Keratinocyte (primary cell): ENCODE measurements around the gene PTPRD. TPM values are rescaled to one million over a fixed set of nuclear protein-coding genes. Genes with fewer than 3 reads are reported as not detected.

Experiments used
- DNase-seq: peaks from one replicate; pipeline ENCODE4 v3.0.0-alpha.2; 2011; ENCODE audit warnings: low read depth, missing footprints, low spot score
- FAIRE-seq: peaks from 2 replicates; lab custom pipeline; 2011; peaks lifted over from hg19 to GRCh38; lab: Jason Lieb, UNC
- H2AFZ ChIP-seq: 2 replicates; pipeline ENCODE4 v1.6.0; 2012; ENCODE audit warnings: low read length, control low read depth, inconsistent platforms; ENCODE audit not compliant: control insufficient read depth
- H3K27ac ChIP-seq: 2 replicates; pipeline ENCODE4 v1.5.1; 2011; ENCODE audit warnings: low read length; ENCODE audit not compliant: control insufficient read depth, insufficient read depth
- H3K27me3 ChIP-seq: 3 replicates; pipeline ENCODE4 v1.6.0; 2011; ENCODE audit warnings: low read length; ENCODE audit not compliant: control insufficient read depth, insufficient read depth; ENCODE audit errors: extremely low read depth
- H3K36me3 ChIP-seq, 2 experiments: 2 replicates in 1 of 2; 3 replicates in 1 of 2; pipeline ENCODE4 v1.5.1; 2011; ENCODE audit warnings: low read length in 2 of 2, mild to moderate bottlenecking in 1 of 2; ENCODE audit not compliant: control insufficient read depth in 2 of 2, insufficient read depth in 2 of 2; ENCODE audit errors: extremely low read depth in 1 of 2
- H3K4me1 ChIP-seq: 3 replicates; pipeline ENCODE4 v1.5.1; 2011; ENCODE audit warnings: low read length; ENCODE audit not compliant: control insufficient read depth, insufficient read depth; ENCODE audit errors: extremely low read depth
- H3K4me2 ChIP-seq: 3 replicates; pipeline ENCODE4 v1.6.0; 2011; ENCODE audit warnings: low read depth, low read length; ENCODE audit not compliant: control insufficient read depth, insufficient read depth; ENCODE audit errors: extremely low read depth
- H3K4me3 ChIP-seq, 3 experiments: fragments of 200-600 bp in 1 of 3; sonication (generic) in 1 of 3; 2 replicates in 2 of 3; 3 replicates in 1 of 3; pipeline ENCODE4 v1.5.1; 2011 to 2016; ENCODE audit warnings: low read length in 3 of 3, mild to moderate bottlenecking in 3 of 3, control low read depth in 2 of 3, inconsistent platforms in 1 of 3, low read depth in 1 of 3, mixed read lengths in 1 of 3, mixed run types in 1 of 3, moderate library complexity in 1 of 3; ENCODE audit not compliant: control insufficient read depth in 2 of 3, insufficient read depth in 2 of 3; ENCODE audit errors: extremely low read depth in 1 of 3
- H3K79me2 ChIP-seq: 2 replicates; pipeline ENCODE4 v1.6.0; 2012; ENCODE audit warnings: low read length; ENCODE audit not compliant: control insufficient read depth, insufficient read depth
- H3K9ac ChIP-seq: 3 replicates; pipeline ENCODE4 v1.6.0; 2011; ENCODE audit warnings: low read length; ENCODE audit not compliant: control insufficient read depth, insufficient read depth; ENCODE audit errors: extremely low read depth
- H3K9me1 ChIP-seq: 3 replicates; pipeline ENCODE4 v1.6.0; 2011; ENCODE audit warnings: low read length; ENCODE audit not compliant: control insufficient read depth, insufficient read depth; ENCODE audit errors: extremely low read depth
- H3K9me3 ChIP-seq: 2 replicates; pipeline ENCODE4 v1.5.1; 2012; ENCODE audit warnings: low read depth, low read length; ENCODE audit not compliant: control insufficient read depth
- H4K20me1 ChIP-seq: 3 replicates; pipeline ENCODE4 v1.6.0; 2011; ENCODE audit warnings: low read length; ENCODE audit not compliant: control insufficient read depth, insufficient read depth; ENCODE audit errors: extremely low read depth
- CTCF ChIP-seq, 3 experiments: IDR thresholded peaks in 1 of 3; conservative IDR thresholded peaks in 1 of 3; optimal IDR thresholded peaks in 1 of 3; 2 replicates in 2 of 3; 3 replicates in 1 of 3; pipeline versions ENCODE3 to v1.5.1; 2011; ENCODE audit warnings: low read length in 3 of 3, mild to moderate bottlenecking in 3 of 3, moderate library complexity in 2 of 3, control low read depth in 1 of 3, inconsistent platforms in 1 of 3; ENCODE audit not compliant: insufficient read depth in 2 of 3; ENCODE audit errors: extremely low read depth in 1 of 3
- EZH2 ChIP-seq: IDR thresholded peaks from one replicate; pipeline ENCODE4 v1.6.1; 2012; ENCODE audit warnings: inconsistent platforms, mild to moderate bottlenecking, low read length, moderate library complexity
- dilution Hi-C: fragments of 300-500 bp; cut with MboI; formaldehyde crosslinking; loops from one replicate; pipeline ENCODE4 v1.7.0; 2020; ENCODE audit warnings: low sequenced_read_pairs; ENCODE audit not compliant: extremely low pct_ligation_motif_present
- polyA plus RNA-seq, 5 experiments: library from polyadenylated mRNA; depleted of rRNA in 3 of 5; stranded (reverse) in 3 of 5; stranded (forward) in 1 of 5; unstranded in 1 of 5; fragments of >200 nt; gene quantifications; 1 replicate in 1 of 5; 2 replicates in 3 of 5; 3 replicates in 1 of 5; pipeline versions ENCODE4 v1.2.1 to v1.2.3, GENCODE V29; 2011 to 2012; ENCODE audit warnings: missing spikeins in 2 of 5, low read depth in 1 of 5, low replicate concordance in 1 of 5

Gene PTPRD
- polyA plus RNA-seq, 1 donor (not counting 4 experiments of a cell fraction or from before 2014, with no cell fraction given), result 0.10 TPM

GRCh38 chr9:8917956-8918739 is 1694.7 kb downstream of the PTPRD start:
- H3K27ac ChIP-seq, result no peak overlapping the region
- H3K27me3 ChIP-seq, result no peaks in the 10 kb centered on the region
- no peak overlapping the region for H3K9ac ChIP-seq
- dilution Hi-C loops, result no loop called here
- H3K4me3 ChIP-seq, result no peak overlapping the region
- H3K36me3 ChIP-seq, result no peaks in the 10 kb centered on the region
- H3K9me1 ChIP-seq, result no peaks in the 10 kb centered on the region
- FAIRE-seq, result no peak
- no peaks in the 10 kb centered on the region for H3K79me2 ChIP-seq
- H3K4me2 ChIP-seq, result no peak overlapping the region
- no peak overlapping the region for H2AFZ ChIP-seq
- H3K4me1 ChIP-seq, result no peaks in the 10 kb centered on the region
- H4K20me1 ChIP-seq, result no peaks in the 10 kb centered on the region
- H3K9me3 ChIP-seq, result peaks cover 6% of the 10 kb centered on the region
- TF ChIP-seq CTCF (optimal IDR thresholded peaks at IDR 0.05 in 1 of 3, IDR thresholded peaks at IDR 0.05 in 1 of 3, conservative IDR thresholded peaks at IDR 0.05 in 1 of 3; ENCODE audit: extremely low read depth in 1 of 3, insufficient read depth in 2 of 3, low read length in 3 of 3) (no peak), EZH2 (no peak)
- no peak for DNase-seq

DNA sequence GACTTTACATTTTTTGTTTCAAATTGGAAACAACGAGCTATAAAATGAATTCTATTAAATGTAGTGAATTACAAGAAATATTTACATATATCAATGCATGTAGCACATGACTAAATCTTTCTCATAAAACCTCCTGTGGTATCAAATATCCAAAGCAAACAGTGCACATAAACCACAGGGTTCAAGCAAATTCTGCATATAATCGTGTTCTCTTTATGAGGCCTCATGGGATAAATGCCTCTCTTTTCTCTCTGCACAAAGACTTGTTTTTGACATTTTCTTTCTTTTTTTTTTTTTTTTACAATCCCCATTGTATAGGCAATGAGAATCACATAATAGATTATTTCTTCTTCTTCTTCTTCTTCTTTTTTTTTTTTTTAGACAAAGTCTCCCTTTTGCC is 1696.0 kb downstream of the PTPRD start:
- Histone ChIP-seq H3K36me3 (no peaks in the 10 kb centered on the region), H3K4me1 (no peaks in the 10 kb centered on the region), H3K4me3 (no peak overlapping the region), H3K9me3 (peaks cover 6% of the 10 kb centered on the region), H3K27ac (no peak overlapping the region), H3K9ac (no peak overlapping the region), H3K79me2 (no peaks in the 10 kb centered on the region), H3K9me1 (no peaks in the 10 kb centered on the region), H3K4me2 (no peak overlapping the region), H4K20me1 (no peaks in the 10 kb centered on the region), H2AFZ (no peak overlapping the region), H3K27me3 (no peaks in the 10 kb centered on the region)
- TF ChIP-seq EZH2, result no peak
- DNase-seq (no peak), FAIRE-seq (no peak)
- dilution Hi-C loops, result no loop called here
